Measurements from ENCODE around the gene RBMS3.

Gene RBMS3

GRCh38 chr3:29852767-29853166, 571.9 kb downstream of the RBMS3 start:
- DNase-seq: no peak

- DNase-seq: no peak
Observed at GRCh38 chr3:29853841-29854397, 573.0 kb downstream of the RBMS3 start.

DNA sequence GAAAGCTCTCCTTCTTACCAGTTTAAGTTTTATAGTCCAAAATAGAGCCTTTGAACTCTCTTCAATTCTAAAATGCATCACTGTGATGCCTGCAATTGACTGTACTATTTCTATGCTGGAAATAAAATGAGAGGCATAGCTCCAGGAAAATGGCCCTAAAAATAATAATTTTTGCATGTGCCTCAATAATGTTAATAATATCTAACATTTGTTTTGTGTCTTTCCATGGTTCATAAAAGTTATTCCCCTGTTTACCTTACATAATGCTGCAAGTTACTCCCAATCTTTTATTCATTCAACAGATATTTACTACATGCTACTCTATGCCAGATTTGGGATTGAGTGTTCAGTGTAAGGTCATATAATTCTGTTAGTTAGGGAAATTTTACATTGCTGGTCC, 574.0 kb downstream of the RBMS3 start:
- no peak for DNase-seq

GRCh38 chr3:29859726-29860270, 578.9 kb downstream of the RBMS3 start:
- no peak for DNase-seq

- no peak for DNase-seq
Observed at GRCh38 chr3:29864809-29865208, 583.9 kb downstream of the RBMS3 start.

GRCh38 chr3:29868543-29869101, 587.8 kb downstream of the RBMS3 start:
- no peak for DNase-seq

- no peak for DNase-seq
Observed at GRCh38 chr3:29870136-29870535, 589.3 kb downstream of the RBMS3 start.

GRCh38 chr3:29871087-29871486, 590.2 kb downstream of the RBMS3 start:
- no peak for DNase-seq

- no peak for DNase-seq
Observed at GRCh38 chr3:29880809-29881208, 599.9 kb downstream of the RBMS3 start.

GRCh38 chr3:29887451-29887850, 606.6 kb downstream of the RBMS3 start:
- DNase-seq: no peak

- DNase-seq: no peak
Observed at GRCh38 chr3:29889215-29889614, 608.3 kb downstream of the RBMS3 start.

DNA sequence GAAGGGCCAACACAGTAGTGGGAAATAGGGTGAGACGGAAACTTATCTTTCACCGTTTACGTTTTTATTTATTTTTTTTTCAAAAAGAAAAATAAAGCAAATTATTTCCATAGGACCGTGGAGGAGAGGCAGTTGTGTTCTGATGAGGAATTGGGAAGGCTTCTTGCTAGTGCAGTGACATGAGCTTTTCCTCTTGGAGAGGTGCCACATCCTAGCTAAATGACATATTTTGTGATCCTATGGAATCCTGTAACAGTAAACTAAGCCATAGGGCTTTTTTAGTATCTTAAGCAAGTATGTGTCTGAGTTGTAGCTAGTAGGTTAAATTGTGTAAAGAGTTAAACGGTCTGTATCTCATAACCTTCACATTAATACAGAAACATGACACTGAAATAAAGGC, 609.9 kb downstream of the RBMS3 start:
- no peak for DNase-seq

GRCh38 chr3:29892976-29893554, 612.2 kb downstream of the RBMS3 start:
- DNase-seq: no peak

DNA sequence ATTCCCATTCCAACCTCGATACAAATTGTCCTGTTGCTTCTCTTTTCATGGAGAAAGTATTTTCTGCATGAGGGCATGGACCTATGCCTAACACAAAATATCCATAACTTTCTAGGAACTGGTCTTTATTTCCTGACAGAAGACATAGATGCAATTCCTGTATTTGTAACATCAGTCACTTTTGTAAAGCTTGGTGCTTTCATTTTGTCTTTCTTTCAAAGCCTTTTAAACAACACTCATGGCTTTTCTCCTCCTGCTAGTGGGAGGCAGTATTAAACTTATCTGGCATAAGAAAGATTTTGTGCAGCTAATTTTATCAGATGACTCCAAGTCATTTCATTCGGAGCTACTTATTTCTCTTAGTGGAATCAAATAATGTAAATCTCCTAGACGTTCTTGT, 616.0 kb downstream of the RBMS3 start:
- DNase-seq: no peak

- DNase-seq: no peak
Observed at GRCh38 chr3:29898171-29898965, 617.5 kb downstream of the RBMS3 start.

GRCh38 chr3:29899021-29899420, 618.1 kb downstream of the RBMS3 start:
- no peak for DNase-seq

- no peak for DNase-seq
Observed at GRCh38 chr3:29901097-29901496, 620.2 kb downstream of the RBMS3 start.

DNA sequence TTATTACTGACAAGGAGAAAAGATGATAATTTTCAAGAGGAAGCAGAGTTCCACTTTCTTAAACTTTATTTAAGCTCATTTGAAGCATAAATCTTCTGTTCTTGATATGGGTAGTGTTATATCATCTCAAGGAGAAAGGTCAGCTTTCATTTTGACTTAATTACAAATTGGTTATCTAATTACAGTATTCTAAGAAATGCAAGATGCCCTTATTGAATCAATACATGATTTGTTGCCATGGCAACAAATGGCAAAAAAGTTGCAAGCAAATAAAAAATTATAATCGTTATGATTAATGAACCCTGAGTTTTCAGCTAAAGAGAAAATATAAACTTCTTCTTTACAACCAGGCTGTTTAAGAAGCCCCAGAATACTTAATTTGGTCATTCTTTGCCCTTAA, 622.7 kb downstream of the RBMS3 start:
- no peak for DNase-seq

GRCh38 chr3:29906906-29907305, 626.0 kb downstream of the RBMS3 start:
- DNase-seq: no peak

GRCh38 chr3:29912600-29913288, 631.9 kb downstream of the RBMS3 start:
- DNase-seq: no peak

DNA sequence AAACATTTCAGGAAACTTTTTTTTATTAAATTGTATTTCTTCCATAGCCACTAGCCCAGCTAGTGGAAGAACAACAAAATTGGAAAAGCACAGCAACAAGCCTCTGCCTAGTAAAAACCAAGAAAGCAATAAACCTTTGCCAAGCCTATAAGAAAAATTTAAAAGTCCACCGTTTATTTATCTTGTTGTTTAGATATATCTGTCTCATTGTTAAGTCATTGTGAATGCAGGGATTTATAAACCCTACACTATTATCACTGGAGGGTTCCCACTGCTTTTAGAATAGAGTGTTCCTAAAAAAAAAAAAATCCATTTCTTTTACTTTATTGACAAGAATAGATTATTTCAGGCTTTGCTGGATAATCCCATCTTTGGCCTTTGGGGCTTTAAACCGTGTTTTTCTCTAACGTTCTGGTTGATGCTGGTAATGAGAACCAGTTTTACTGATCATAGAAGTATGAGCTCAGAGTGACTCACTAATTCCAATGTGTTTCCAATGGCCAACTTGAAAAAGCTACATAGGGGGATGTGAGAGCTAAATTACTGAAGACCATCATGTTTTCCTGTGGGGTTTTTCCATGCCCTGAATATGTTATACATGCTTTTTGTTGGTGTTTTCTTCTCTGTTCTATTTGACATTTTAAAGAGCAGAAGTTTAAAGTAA, 634.1 kb downstream of the RBMS3 start:
- no peak for DNase-seq

DNA sequence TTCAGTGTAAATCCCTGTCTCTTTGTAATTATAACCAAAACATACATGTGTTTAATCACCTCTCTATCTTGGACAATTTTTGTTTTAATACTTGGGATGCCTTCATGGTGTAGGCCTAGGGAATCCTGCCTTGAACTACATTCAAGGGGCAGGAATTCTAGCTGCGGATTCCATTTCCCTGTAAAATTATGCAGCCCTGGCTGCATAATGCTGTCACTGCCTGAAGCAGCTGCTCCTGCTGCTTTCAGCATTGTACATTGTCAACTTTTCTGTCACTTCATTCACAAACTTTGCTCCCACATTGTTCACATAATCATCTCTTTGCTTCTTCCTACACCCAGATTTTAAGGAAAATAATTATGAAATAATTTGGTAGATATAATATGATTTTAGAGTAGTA, 638.7 kb downstream of the RBMS3 start:
- no peak for DNase-seq

Measured in CD4-positive, alpha-beta T cell treated with Interleukin-4 for 4 hours (primary cell).